NCI-H2029 (cell line): ENCODE measurements around the gene RCOR3.
"Not testable (repeated sequence)": the region's sequence is repeated elsewhere in the genome, so short reads cannot be mapped to it uniquely, and the experiment has no call there.

Experiments
- DNase-seq: peaks from one replicate; lab custom pipeline; 2025; lab: John Stamatoyannopoulos, UW

Gene RCOR3

DNA sequence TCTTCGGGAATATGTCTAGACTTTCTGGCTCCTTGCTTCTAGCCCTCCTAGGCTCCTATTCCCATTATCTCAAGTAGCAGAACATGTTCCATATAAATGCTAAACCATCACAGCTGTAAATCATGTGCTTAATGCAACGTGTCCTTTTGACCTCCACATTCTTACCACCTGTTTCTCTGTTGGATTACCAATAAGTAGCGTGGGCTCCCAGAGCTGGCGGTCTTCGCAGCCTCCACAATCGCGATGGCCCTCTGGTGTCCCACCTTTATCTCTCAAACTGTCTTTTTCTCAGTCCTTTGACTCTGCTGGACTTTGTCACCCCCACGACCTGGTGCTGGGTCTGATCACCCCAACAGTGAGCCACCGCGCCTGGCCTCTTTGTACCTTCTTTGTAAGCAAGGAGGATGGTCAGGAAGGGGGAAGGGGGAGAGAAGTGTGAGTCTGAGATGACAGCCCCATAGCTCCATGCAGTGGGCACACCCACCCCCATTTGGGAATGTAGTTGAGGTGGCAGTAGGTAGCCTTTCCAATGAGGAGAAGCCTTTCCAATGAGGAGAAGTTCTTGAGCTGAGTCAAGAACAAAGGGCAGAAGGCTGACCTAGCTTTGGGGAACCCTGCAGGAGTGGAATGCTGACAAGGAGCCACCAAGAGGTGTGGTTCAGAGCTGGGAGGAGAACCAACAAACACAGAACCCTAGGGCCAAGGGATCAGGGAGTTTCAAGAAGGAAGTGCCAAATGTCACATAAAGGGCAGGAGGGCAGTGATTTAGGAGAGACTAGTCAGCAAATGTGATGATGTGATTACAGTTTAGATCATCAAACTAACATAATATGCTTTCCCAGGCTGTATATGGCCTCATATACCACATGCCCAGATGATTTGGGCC, 81.7 kb downstream of the RCOR3 start:
- DNase-seq, result no peak

DNA sequence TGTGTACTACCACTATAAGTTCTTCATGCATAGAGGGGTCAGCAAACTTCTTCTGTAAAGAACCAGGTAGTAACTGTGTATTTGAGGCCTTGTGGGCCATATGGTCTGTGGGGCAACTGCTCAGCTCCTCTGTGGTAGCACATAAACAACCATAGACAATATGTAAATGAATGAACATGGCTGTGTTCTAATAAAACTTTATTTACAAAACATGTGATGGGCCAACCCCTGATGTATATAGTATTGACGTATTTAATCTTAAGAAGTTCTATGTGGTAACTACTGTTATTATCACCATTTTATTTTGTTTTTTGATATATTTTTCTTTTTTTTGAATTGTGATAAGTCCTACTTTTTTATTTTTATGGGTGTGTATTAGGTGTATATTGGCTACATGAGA, 82.8 kb downstream of the RCOR3 start:
- no peak for DNase-seq

DNA sequence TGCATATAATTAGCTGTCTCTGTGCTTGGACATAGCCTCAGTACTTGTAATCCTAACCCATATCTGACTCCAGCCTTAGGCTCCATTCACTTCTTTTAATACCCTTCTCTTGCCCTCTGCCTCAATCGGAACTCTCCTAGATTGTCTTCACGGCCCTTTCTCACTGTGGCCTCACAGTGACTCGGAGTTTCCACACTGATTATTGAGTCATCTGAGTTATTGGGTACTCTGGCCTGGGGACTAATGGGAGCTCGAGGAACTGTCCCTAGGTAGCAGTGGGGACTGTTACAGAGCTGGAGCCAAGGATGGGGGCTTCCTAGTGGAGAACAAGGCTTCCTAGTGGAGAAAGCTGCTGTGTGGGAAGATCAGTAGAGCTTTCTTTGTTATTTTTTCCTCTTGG, 84.4 kb downstream of the RCOR3 start:
- no peak for DNase-seq

DNA sequence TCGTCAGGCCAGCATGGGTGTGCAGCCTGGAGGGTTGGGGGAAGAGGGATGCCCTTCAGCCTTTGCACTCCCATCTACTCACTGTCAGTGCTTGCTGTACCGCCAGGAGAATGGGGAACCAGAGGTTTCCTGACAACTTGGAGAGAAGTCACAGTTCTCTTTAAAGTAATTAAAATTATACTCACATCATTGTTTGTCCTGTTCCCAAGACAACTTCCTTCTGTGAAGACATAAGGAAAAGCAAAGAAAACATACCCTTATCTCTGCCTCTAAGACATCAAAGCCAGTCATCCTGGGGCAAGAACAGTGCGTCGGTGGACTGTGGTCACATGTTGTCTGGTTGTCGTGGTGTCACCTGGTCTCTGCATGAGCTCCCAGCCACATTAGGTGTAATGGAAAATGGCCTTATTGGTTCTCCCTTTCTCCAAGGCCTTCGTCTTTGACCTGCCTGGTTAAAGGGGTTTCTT, 85.0 kb downstream of the RCOR3 start:
- no peak for DNase-seq

DNA sequence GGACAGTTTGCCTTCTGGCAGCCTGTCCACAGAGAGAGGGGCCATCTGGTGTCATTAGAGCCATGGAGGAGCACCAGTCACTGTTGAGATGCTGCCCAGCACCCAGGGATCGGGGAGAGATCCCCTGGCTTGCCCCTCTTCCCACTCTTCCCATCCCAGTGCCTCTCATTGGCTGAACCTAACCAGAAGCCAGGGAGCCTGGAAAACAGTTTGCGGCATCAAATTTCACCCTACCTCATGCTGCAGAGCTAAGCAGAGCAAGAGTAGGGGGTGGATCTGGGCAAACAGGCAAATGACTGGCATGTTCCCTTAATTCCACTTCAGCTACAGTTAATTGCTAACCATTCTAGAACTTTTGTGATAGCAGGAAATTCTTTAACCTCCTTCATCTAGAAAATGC, 86.6 kb downstream of the RCOR3 start:
- DNase-seq, result peak; percentile 49

DNA sequence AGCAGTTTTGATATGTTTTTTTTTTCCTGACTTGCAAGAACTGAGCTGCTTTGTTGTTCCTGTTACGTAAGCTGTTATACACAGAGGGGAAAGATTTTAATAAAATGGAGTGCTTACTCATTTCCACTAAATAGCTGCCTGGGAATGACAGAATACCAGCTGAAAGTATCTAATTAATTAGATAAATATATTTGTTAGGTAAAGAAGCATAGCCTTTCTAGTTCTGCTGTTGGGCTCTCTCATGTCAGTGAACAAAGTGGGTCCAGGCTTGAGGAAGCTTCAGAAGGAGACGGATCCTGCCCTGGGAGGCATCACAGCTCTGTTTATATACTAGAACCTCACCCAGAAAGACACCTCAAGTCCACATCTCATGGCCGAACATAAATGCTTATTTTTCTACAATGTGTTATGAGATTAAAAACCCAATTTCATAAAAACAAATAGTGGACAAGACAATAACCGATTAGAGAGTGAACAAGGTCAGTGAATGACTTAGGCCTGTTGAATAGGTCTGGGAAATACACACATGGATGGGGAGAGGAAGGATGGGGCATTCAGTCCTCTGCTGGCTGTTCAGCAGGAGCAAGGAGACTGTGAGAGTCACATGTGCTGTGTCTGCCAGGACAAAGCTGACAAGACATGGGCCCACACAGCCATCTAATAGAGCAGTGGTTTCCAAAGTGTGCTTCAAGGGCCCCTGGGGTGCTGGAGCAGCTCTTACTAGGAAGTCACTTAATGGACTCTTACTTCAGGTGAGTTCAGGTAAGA, 88.1 kb downstream of the RCOR3 start:
- no peak for DNase-seq

DNA sequence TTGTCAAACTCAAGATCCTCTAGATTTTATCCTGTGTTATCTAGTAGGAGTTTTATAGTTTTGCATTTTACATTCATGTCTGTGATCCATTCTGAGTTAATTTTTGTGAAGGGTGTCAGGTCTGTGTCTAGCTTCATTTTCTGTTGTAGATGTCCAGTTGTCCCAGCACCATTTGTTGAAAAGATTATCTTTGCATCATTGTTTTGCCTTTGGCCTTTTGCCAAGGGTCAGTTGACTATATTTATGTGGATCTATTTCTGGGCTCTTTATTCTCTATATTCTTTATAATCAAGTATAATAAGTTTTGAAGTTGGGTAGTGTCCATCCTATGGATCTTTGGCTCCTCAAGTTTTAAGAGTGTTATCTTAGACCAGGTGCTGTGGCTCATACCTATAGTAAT, 89.4 kb downstream of the RCOR3 start:
- DNase-seq, result no peak

DNA sequence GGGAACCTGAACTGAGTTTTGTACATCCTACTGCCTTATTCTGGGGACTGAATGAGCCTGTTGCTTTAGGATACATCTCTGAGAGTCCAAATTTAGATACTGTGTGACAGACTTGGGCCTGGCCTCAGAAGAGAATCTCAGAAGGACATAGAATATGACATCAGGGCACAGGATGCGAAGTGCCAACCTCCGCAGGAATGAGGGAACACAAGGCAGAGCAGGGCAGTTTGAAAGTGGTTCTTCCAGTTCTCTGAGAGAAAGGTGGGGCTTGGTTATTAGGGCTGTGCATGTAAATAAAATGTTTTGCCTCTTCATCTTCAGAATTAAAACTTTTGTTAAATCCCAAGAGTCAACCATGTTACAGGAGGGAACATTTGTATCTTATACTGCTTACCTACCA, 90.6 kb downstream of the RCOR3 start:
- DNase-seq, result no peak

DNA sequence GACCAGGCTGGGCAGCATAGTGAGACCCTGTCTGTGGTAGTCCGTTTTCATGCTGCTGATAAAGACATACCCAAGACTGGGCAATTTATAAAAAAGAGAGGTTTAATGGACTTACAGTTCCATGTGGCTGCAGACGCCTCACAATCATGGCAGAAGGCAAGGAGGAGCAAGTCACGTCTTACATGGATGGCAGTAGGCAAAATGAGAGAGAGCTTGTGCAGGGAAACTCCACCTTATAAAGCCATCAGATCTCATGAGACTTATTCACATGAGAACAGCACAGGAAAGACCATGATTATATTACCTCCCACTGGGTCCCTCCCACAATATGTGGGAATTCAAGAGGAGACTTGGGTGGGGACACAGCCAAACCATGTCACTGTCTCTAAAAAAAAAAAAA, 92.9 kb downstream of the RCOR3 start:
- DNase-seq, result not testable (repeated sequence)

DNA sequence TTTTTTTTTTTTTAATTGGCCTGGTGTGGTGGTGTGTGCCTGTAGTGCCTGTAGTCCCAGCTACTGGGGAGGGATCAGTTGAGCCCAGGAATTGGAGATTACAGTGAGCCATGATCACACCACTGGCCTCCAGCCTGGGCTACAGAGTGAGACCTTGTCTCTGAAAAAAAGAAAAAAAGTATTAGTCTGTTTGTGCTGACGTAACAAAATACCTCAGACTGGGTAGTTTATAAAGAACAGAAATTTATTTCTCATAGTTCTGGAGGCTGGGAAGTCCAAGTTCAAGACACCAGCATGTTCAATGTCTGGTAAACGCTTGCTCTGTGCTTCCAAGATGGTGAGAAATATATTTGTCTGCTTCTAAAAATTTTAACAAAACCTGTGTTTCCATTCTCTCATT, 93.3 kb downstream of the RCOR3 start:
- no peak for DNase-seq

DNA sequence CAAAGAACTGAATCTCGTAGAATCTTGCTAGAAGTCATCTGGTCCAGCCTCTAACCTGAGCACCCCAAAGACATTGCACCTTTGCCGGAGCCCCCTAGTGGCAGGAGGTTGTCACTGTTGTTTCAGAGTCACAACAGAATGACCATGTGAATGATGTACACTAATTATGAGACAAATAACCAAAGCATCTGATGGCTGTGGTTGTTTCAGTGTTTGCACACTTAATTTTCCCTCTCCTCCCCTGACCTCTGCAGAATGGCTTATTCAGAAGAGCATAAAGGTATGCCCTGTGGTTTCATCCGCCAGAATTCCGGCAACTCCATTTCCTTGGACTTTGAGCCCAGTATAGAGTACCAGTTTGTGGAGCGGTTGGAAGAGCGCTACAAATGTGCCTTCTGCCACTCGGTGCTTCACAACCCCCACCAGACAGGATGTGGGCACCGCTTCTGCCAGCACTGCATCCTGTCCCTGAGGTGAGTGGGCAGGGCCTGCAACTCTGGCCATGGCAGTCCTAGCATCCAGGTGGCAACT, 93.9 kb downstream of the RCOR3 start:
- peak; percentile 17 for DNase-seq

DNA sequence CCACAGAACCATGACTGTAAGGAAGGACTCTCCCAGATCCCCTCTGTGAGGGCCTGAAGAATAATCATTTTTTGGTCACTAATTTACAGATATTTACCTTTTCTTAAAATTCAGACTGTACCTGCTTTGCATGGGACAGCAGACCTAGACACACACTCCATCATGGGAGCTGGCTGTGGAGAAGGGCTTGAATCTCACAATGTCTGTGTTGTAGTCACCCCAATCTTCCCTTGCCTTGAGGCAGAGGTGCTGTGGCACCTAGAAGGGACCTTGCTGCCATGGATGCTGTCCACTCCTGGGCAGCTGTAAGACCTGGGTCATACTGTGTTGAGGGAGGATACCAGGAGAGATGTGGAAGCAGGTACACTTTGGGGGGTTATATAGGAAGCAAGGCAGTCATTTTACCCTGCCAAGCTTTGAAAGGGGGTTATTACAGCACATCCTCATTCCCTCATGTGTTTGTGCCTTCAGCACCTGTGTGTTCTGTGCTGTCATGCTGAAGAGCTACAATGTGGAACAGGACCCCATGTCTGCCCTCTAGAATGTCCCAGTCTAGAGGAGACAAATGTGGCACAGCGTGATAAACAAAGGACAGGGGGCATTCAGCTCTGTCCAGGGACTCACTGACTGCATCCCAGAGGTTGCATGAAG, 94.5 kb downstream of the RCOR3 start:
- DNase-seq, result no peak

DNA sequence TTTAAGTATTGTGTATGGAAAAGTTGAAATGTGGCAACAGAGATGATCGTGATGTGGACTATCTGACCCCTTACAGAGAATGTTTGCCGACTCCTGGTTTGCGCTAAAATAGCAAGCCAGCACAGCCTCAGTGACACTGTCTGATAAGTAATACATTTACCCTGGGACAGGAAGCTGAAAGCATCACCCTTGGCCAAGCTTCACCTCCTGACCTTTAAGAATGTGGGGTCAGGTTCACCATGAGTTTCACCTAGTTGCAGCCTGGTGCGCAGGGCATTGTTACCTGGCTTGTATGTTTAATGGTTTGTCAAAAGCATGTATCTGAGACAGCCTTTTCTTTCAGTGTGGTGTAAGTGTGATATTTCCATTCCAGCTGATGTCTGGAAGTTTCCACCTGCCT, 96.7 kb downstream of the RCOR3 start:
- DNase-seq, result no peak

DNA sequence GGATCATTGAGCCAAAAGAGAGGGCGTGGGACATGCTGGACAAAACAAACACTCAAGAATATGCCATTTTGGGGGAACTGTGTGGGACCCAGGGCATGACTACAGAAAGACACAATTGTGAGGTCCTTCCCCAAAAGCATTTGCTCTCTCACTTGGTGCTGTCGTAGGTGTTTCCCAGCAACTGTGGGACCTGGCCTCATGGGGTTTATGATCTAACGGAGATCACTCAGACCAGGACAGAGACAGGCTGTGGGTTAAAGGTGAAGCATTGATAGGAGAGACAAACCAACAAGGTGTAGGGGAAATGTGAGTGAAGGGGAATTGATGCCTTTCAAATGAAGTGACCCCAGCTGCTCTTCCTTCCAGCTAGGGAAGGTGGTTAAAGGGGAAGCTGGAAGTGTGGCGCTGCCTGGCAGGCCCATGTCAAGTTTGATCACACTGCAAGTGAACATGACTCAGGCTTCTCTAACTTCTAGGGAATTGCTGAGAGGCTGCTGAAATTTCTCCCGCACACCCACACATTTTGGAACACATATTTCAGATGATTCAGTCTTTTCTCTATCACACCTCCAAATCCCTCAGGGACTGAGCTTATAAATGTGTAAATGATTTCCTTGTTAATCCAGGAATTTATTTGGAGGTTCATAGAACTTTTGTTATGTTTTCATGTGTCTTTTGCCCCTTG, 97.7 kb downstream of the RCOR3 start:
- no peak for DNase-seq

DNA sequence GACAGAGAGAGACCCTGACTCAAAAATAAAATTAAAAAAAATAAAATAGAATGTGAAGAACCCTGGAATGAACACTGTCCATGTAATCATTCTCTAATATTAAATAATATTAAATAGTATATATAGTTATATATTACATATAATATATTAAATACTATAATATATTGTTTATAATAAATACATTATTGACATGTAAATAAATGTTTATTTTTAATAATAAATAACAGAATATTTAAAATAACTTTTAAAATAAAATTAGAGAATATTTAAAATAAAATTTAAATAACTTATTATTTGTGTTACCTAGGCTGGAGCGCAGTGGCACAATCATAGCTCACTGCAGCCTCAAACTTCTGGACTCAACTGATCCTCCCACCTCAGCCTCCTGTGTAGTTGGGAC, 99.5 kb downstream of the RCOR3 start:
- no peak for DNase-seq

DNA sequence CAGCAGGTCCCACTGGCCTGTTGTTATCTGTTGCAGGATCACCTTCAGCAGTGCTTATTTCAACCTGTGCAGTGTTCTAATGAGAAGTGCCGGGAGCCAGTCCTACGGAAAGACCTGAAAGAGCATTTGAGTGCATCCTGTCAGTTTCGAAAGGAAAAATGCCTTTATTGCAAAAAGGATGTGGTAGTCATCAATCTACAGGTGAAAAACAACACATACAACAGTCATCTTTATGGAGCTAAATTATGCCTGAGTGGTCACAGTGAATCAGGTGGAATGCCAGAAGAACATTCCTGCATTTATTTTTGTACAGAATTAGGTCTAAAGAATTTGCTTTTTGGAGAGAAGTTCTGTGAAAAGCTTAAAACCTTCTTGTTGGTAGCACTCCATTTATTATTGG, 100.7 kb downstream of the RCOR3 start:
- DNase-seq, result no peak

DNA sequence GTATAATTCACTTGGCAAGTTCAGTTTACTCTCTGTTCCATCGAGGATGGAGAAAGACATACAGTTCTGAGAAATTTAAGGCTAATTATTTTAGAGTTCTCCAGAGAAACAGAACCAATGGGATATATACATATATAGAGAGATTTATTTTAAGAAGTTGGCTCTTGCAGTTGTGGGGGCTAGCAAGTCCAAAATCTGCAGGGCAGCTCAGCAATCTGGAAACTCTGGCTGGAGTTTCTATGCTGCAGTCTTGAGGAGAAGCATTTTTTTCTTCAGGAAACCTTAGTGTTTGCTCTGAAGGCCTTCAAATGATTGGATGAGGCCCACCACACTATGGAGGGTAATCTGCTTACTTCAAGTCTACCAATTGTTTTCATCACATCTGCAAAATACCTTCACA, 102.0 kb downstream of the RCOR3 start:
- DNase-seq, result no peak
